Breast epithelium (tissue), 3 donors: ENCODE data around the gene SRSF11.

Experiments
- CTCF ChIP-seq, 3 donors: fragments of 450-650 bp; IDR thresholded peaks; one replicate each; pipeline ENCODE4 v1.5.1; 2016 to 2017; ENCODE audit warnings: antibody characterized with exemption in 3 of 3, mild to moderate bottlenecking in 3 of 3, moderate library complexity in 3 of 3
- POLR2A ChIP-seq: fragments of 450-650 bp; IDR thresholded peaks from one replicate; pipeline ENCODE4 v1.6.1; 2016; ENCODE audit warnings: antibody characterized with exemption, mild to moderate bottlenecking, moderate library complexity

- TF ChIP-seq CTCF (IDR thresholded peaks at IDR 0.05): no peak
- no peak for TF ChIP-seq POLR2A
These were observed 74.6 kb downstream of the SRSF11 start for GRCh38 chr1:70295749-70296148.
